K562 (cell line): ENCODE measurements around the gene UNC5B. TPM values are rescaled to one million over a fixed set of nuclear protein-coding genes. Genes with fewer than 3 reads are reported as not detected.

ENCODE experiments used
- ATAC-seq: fragments of 200-7000 bp; cut with Tn5 transposase; 3 replicates; pipeline ENCODE4 v1.9.1; 2020; ENCODE audit warnings: moderate library complexity
- BruUV-seq: library from RNA; stranded (reverse); fragments of 400-500 nt; replicated peaks from 2 replicates; lab custom pipeline; 2021; lab: Mats Ljungman, UMichigan
- CTCF ChIA-PET: fragments of 300-600 bp; formaldehyde crosslinking; extraction: SDS; loops from one replicate; lab custom pipeline; 2021; ENCODE audit warnings: low intra/inter-chr PET ratio; lab: Yijun Ruan, JAX
- POLR2A ChIA-PET: fragments of 300-600, 350-650 bp; sonication (Branson Sonifier 250); formaldehyde crosslinking; extraction: SDS; loops from one replicate; lab custom pipeline; 2021; ENCODE audit warnings: antibody characterized with exemption, inconsistent platforms; lab: Yijun Ruan, JAX
- DNase-seq, 4 experiments: peaks; one replicate each; pipeline versions ENCODE4 v3.0.0 to v3.0.0-alpha.2; 2011 to 2018; ENCODE audit warnings: low spot score in 3 of 4, mixed read lengths in 3 of 4; ENCODE audit errors: extremely low read depth in 1 of 4
- FAIRE-seq: peaks from 2 replicates; lab custom pipeline; 2011; peaks lifted over from hg19 to GRCh38; lab: Jason Lieb, UNC
- H2AFZ ChIP-seq: 2 replicates; pipeline ENCODE4 v1.6.0; 2011; ENCODE audit warnings: low read depth, low read length, control low read depth, inconsistent platforms
- H3K27ac ChIP-seq: fragments of 200-600 bp; 3 replicates; pipeline ENCODE4 v1.8.0; 2011; ENCODE audit warnings: low read depth, mild to moderate bottlenecking, control low read depth, inconsistent platforms, low read length, moderate library complexity, mixed read lengths; ENCODE audit errors: extremely low read depth
- H3K27me3 ChIP-seq, 2 experiments: fragments of 300-600 bp in 1 of 2; 2 replicates in 1 of 2; 3 replicates in 1 of 2; pipeline versions ENCODE4 v1.6.0 to v1.8.0; 2011; ENCODE audit warnings: inconsistent platforms in 2 of 2, low read length in 2 of 2, mild to moderate bottlenecking in 1 of 2, mixed read lengths in 1 of 2, moderate library complexity in 1 of 2; ENCODE audit not compliant: control insufficient read depth in 2 of 2, insufficient read depth in 2 of 2
- H3K36me3 ChIP-seq: fragments of 300-600 bp; 3 replicates; pipeline ENCODE4 v1.8.0; 2011; ENCODE audit warnings: mild to moderate bottlenecking, low read length, inconsistent platforms; ENCODE audit not compliant: control insufficient read depth, insufficient read depth
- H3K4me1 ChIP-seq, 2 experiments: fragments of 200-600 bp in 1 of 2; replicated peaks in 1 of 2; 2 replicates in 1 of 2; 3 replicates in 1 of 2; pipeline versions ENCODE4 v1.5.1 to v1.8.0; 2011; ENCODE audit warnings: inconsistent platforms in 2 of 2, low read length in 2 of 2, mild to moderate bottlenecking in 1 of 2, mixed read lengths in 1 of 2, moderate library complexity in 1 of 2; ENCODE audit not compliant: control insufficient read depth in 2 of 2, insufficient read depth in 2 of 2
- H3K4me2 ChIP-seq: 2 replicates; pipeline ENCODE4 v1.6.1; 2011; ENCODE audit warnings: low read length, control low read depth, inconsistent platforms, mixed read lengths; ENCODE audit not compliant: insufficient read depth
- H3K4me3 ChIP-seq: fragments of 200-600 bp; sonication (generic), shearing (Covaris generic); 2 replicates; pipeline ENCODE4 v1.5.1; 2016; ENCODE audit warnings: control low read depth, inconsistent platforms
- H3K79me2 ChIP-seq: fragments of 200-600 bp; 3 replicates; pipeline ENCODE4 v1.8.0; 2011; ENCODE audit warnings: low read length, inconsistent platforms; ENCODE audit not compliant: control insufficient read depth, insufficient read depth
- H3K9ac ChIP-seq, 2 experiments: 2 replicates each; pipeline versions ENCODE4 v1.6.0 to v1.6.1; 2011; ENCODE audit warnings: low read depth in 2 of 2, low read length in 2 of 2, control low read depth in 1 of 2, inconsistent platforms in 1 of 2, mild to moderate bottlenecking in 1 of 2, mixed read lengths in 1 of 2; ENCODE audit not compliant: insufficient read depth in 1 of 2
- H3K9me1 ChIP-seq: one replicate; pipeline ENCODE4 v1.6.0; 2011; ENCODE audit warnings: inconsistent platforms, mild to moderate bottlenecking, low read length, moderate library complexity; ENCODE audit not compliant: control insufficient read depth, insufficient read depth
- H3K9me3 ChIP-seq: replicated peaks from 2 replicates; pipeline ENCODE4 v1.5.1; 2011; ENCODE audit warnings: low read depth, low read length, inconsistent platforms; ENCODE audit not compliant: control insufficient read depth, insufficient read depth
- H4K20me1 ChIP-seq: replicated peaks from 2 replicates; pipeline ENCODE4 v1.6.1; 2011; ENCODE audit warnings: low read length, inconsistent platforms, mixed read lengths; ENCODE audit not compliant: control insufficient read depth, insufficient read depth
- BRCA1 ChIP-seq, 2 experiments: fragments of 450-650 bp in 1 of 2; sonication (generic) in 1 of 2; formaldehyde crosslinking in 1 of 2; IDR thresholded peaks; 2 replicates each; pipeline versions ENCODE4 v1.5.0 to v1.6.1; 2017 to 2020; ENCODE audit warnings: mild to moderate bottlenecking in 1 of 2, missing genetic modification reagents in 1 of 2
- C11orf30 ChIP-seq: fragments of 450-650 bp; IDR thresholded peaks from 2 replicates; pipeline ENCODE4 v1.6.1; 2016; ENCODE audit warnings: low read depth, mild to moderate bottlenecking
- CBFA2T2 ChIP-seq: fragments of 450-650 bp; conservative IDR thresholded peaks from 2 replicates; pipeline ENCODE4 v1.6.1; 2017; ENCODE audit warnings: mild to moderate bottlenecking
- HES1 ChIP-seq: fragments of 450-650 bp; IDR thresholded peaks from 2 replicates; pipeline ENCODE4 v1.6.1; 2016; ENCODE audit warnings: low read depth, mild to moderate bottlenecking, moderate library complexity
- MAFF ChIP-seq: IDR thresholded peaks from 2 replicates; pipeline ENCODE4 v1.6.1; 2012; ENCODE audit warnings: low read length, improper control_type of control experiment
- MAFG ChIP-seq: fragments of 450-650 bp; conservative IDR thresholded peaks from 2 replicates; pipeline ENCODE4 v1.6.1; 2016; ENCODE audit warnings: missing genetic modification characterization, missing compliant biosample characterization
- MAFK ChIP-seq: IDR thresholded peaks from 2 replicates; pipeline ENCODE4 v1.6.1; 2011; ENCODE audit warnings: low read length, improper control_type of control experiment
- MCM3 ChIP-seq: fragments of 450-650 bp; IDR thresholded peaks from 2 replicates; pipeline ENCODE4 v1.6.1; 2016
- MEF2A ChIP-seq: IDR thresholded peaks from 2 replicates; pipeline ENCODE4 v1.6.1; 2011; ENCODE audit warnings: low read depth, mild to moderate bottlenecking, low read length, moderate library complexity; ENCODE audit not compliant: control insufficient read depth
- POLR2A ChIP-seq: fragments of 450-650 bp; conservative IDR thresholded peaks from 2 replicates; pipeline ENCODE4 v1.6.1; 2016
- PURB ChIP-seq: sonication (generic); formaldehyde crosslinking; IDR thresholded peaks from 2 replicates; pipeline ENCODE4 v1.9.0; 2021; ENCODE audit warnings: low read depth, mild to moderate bottlenecking, missing genetic modification reagents
- SIN3A ChIP-seq, 2 experiments: fragments of 150-350 bp in 1 of 2; IDR thresholded peaks; 2 replicates each; pipeline ENCODE4 v1.6.1; 2011 to 2016; ENCODE audit warnings: borderline replicate concordance in 2 of 2, low read depth in 2 of 2, low read length in 2 of 2, mild to moderate bottlenecking in 2 of 2, moderate library complexity in 2 of 2; ENCODE audit not compliant: control insufficient read depth in 1 of 2
- SIRT6 ChIP-seq: IDR thresholded peaks from one replicate; pipeline ENCODE4 v1.6.1; 2012; ENCODE audit warnings: low read depth, mild to moderate bottlenecking, control low read depth, inconsistent platforms, low read length, moderate library complexity
- TEAD1 ChIP-seq, 2 experiments: fragments of 450-650 bp in 1 of 2; sonication (generic) in 1 of 2; formaldehyde crosslinking; IDR thresholded peaks; 2 replicates each; pipeline versions ENCODE4 v1.4.0 to v1.8.0; 2020 to 2022; ENCODE audit warnings: mild to moderate bottlenecking in 2 of 2, missing genetic modification reagents in 1 of 2
- THRA ChIP-seq: fragments of 450-650 bp; IDR thresholded peaks from 2 replicates; pipeline ENCODE4 v1.6.1; 2017; ENCODE audit warnings: mild to moderate bottlenecking, moderate library complexity
- ZBTB11 ChIP-seq, 3 experiments: fragments of 200-800 bp in 1 of 3; fragments of 250-450 bp in 1 of 3; fragments of 450-650 bp in 1 of 3; sonication (Bioruptor Pico) in 1 of 3; sonication (Bioruptor generic) in 1 of 3; formaldehyde crosslinking in 1 of 3; IDR thresholded peaks; 2 replicates each; pipeline versions ENCODE4 v1.6.1 to v1.8.0; 2016 to 2022; ENCODE audit warnings: mild to moderate bottlenecking in 2 of 3, missing genetic modification characterization in 2 of 3, missing compliant biosample characterization in 1 of 3, moderate library complexity in 1 of 3
- ZNF124 ChIP-seq: sonication (generic); formaldehyde crosslinking; IDR thresholded peaks from 2 replicates; pipeline ENCODE4 v1.8.1; 2022; ENCODE audit warnings: missing genetic modification reagents
- ZNF551 ChIP-seq: fragments of 250-450 bp; sonication (Bioruptor Pico); IDR thresholded peaks from 2 replicates; pipeline ENCODE4 v1.5.0; 2021; ENCODE audit warnings: mild to moderate bottlenecking, moderate library complexity
- in situ Hi-C: fragments of 300-500 bp; cut with MboI; formaldehyde crosslinking; loops from 4 replicates; pipeline ENCODE4 v1.15.0; 2018; ENCODE audit warnings: inconsistent platforms, mixed read lengths
- intact Hi-C: fragments of 100-400 bp; cut with micrococcal nuclease; formaldehyde crosslinking; loops from 2 replicates; pipeline ENCODE4 v1.14.2; 2022
- polyA plus RNA-seq, 8 experiments: library from polyadenylated mRNA; depleted of rRNA in 4 of 8; stranded (reverse) in 5 of 8; unstranded in 3 of 8; fragments of >200 nt; fragmentation: Nextera tagmentation in 2 of 8; fragmentation: Illumina TruSeq in 1 of 8; extraction: Ambion mirVana in 2 of 8; extraction: Trizol in 1 of 8; gene quantifications; 2 replicates each; pipeline versions ENCODE4 v1.2.1 to v1.2.3, GENCODE V29; 2011 to 2014; ENCODE audit warnings: inconsistent platforms in 1 of 8, missing spikeins in 1 of 8
- total RNA-seq, 7 experiments: library from RNA; depleted of rRNA in 6 of 7; stranded (reverse); fragments of >200 nt in 6 of 7; fragmentation: Illumina TruSeq in 2 of 7; extraction: Trizol in 2 of 7; gene quantifications; 2 replicates each; pipeline versions ENCODE4 v1.2.1 to v1.2.3, GENCODE V29; 2011 to 2021; ENCODE audit warnings: low replicate concordance in 1 of 7

UNC5B gene
- total and polyA plus RNA-seq, 9 of the 15 experiments (the other 6 are each of a cell fraction or from before 2014, with no cell fraction given), result 0.10 to 8.4 (median 2.1) TPM

GRCh38 chr10:71207578-71207977, 4.8 kb upstream of the UNC5B start:
- intact Hi-C loops (loop anchor here (10.0 kb wide), 1 partner anchor 663 kb away; no protein-coding TSS in a partner anchor), in situ Hi-C loops (no loop called here)
- FAIRE-seq, result no peak
- DNase-seq, result no peak
- Histone ChIP-seq H3K4me1 (peaks cover 4 to 14% of the 10 kb centered on the region in 2 experiments; a peak in 4 of 5 replicates), H3K27me3 (peaks cover 35 to 50% of the 10 kb centered on the region in 2 experiments; a peak in 4 of 5 replicates), H4K20me1 (0 out of 2 replicates have a peak, but pooled peaks cover 5% of the 10 kb centered on the region), H3K4me2 (no peak overlapping the region), H2AFZ (no peak overlapping the region), H3K79me2 (no peaks in the 10 kb centered on the region), H3K9ac (no peak overlapping the region), H3K36me3 (no peaks in the 10 kb centered on the region), H3K4me3 (no peak overlapping the region), H3K27ac (no peak overlapping the region), H3K9me3 (no peaks in the 10 kb centered on the region), H3K9me1 (no peaks in the 10 kb centered on the region)
- CTCF ChIA-PET, result interaction anchor here (2.4 kb wide), 1 partner anchor 77 kb away, joined by 10 read pairs; no protein-coding TSS in a partner anchor
- no TSS peak for BruUV-seq
- no peak for TF ChIP-seq SIRT6
- peak; percentile 18; the same call in 1 of the 2 replicates for TF ChIP-seq MAFG (tag)
- no peak for TF ChIP-seq MEF2A
- no peak for TF ChIP-seq ZNF551 (CRISPR knock-in tag)
- TF ChIP-seq C11orf30, result peak; percentile 61; the same call in 1 of the 2 replicates
- no peak for TF ChIP-seq CBFA2T2
- TF ChIP-seq MAFK, result 0 out of 2 replicates have a peak, but pooled peaks have one; percentile 24
- TF ChIP-seq ZNF124, result no peak
- no peak for TF ChIP-seq ZBTB11 (CRISPR knock-in tag; IDR thresholded peaks at IDR 0.05)
- no peak for TF ChIP-seq HES1
- TF ChIP-seq PURB (CRISPR knock-in tag), result no peak
- peak; percentile 27; the same call in 1 of the 2 replicates for TF ChIP-seq MAFF
- no peak for TF ChIP-seq TEAD1 (CRISPR knock-in tag; IDR thresholded peaks at IDR 0.05)
- TF ChIP-seq MCM3, result no peak
- no peak for TF ChIP-seq SIN3A (IDR thresholded peaks at IDR 0.05; ENCODE audit: borderline replicate concordance in 2 of 2, control insufficient read depth in 1 of 2, low read depth in 2 of 2, low read length in 2 of 2)
- no peak for TF ChIP-seq BRCA1 (IDR thresholded peaks at IDR 0.05)
- no peak for TF ChIP-seq BRCA1 (CRISPR knock-in tag; IDR thresholded peaks at IDR 0.05)
- no peak for TF ChIP-seq THRA
- TF ChIP-seq POLR2A, result no peak
- ATAC-seq, result no peak
- POLR2A ChIA-PET, result interaction anchor here (1.4 kb wide), 1 partner anchor 226 kb away, joined by 3 read pairs; no protein-coding TSS in a partner anchor
